CD8-positive, alpha-beta memory T cell (primary cell): ENCODE measurements around the gene HASPIN. TPM values are rescaled to one million over a fixed set of nuclear protein-coding genes. Genes with fewer than 3 reads are reported as not detected.
"Not testable (repeated sequence)": the region's sequence is repeated elsewhere in the genome, so short reads cannot be mapped to it uniquely, and the experiment has no call there.

ENCODE experiments used
- CTCF ChIA-PET: fragments of 350-600 bp; sonication (Branson Sonifier 250); formaldehyde crosslinking; loops from one replicate; lab custom pipeline; 2021; ENCODE audit warnings: antibody characterized with exemption; lab: Charles Lee
- POLR2A ChIA-PET: fragments of 350-600 bp; sonication (Branson Sonifier 250); formaldehyde crosslinking; loops from one replicate; lab custom pipeline; 2021; ENCODE audit warnings: antibody characterized with exemption; lab: Charles Lee
- DNase-seq, 5 donors: peaks; one replicate each; pipeline versions ENCODE4 v3.0.0 to v3.0.0-alpha.2; 2020 to 2022; ENCODE audit warnings: mixed read lengths in 1 of 5
- H3K27ac ChIP-seq: one replicate; pipeline ENCODE4 v1.7.0; 2013; ENCODE audit warnings: low read depth, mild to moderate bottlenecking, low read length, moderate library complexity
- H3K27me3 ChIP-seq: 2 replicates; pipeline ENCODE4 v1.7.0; 2013; ENCODE audit warnings: low read length, mild to moderate bottlenecking; ENCODE audit not compliant: insufficient read depth, poor library complexity, severe bottlenecking
- H3K36me3 ChIP-seq: 2 replicates; pipeline ENCODE4 v1.7.0; 2013; ENCODE audit warnings: mild to moderate bottlenecking, low read length, moderate library complexity; ENCODE audit not compliant: insufficient read depth
- H3K4me1 ChIP-seq: 2 replicates; pipeline ENCODE4 v1.7.0; 2013; ENCODE audit warnings: mild to moderate bottlenecking, low read length, moderate library complexity; ENCODE audit not compliant: insufficient read depth
- H3K4me3 ChIP-seq: 2 replicates; pipeline ENCODE4 v1.7.0; 2013; ENCODE audit warnings: mild to moderate bottlenecking, low read length
- H3K9me3 ChIP-seq: 2 replicates; pipeline ENCODE4 v1.7.0; 2013; ENCODE audit warnings: mild to moderate bottlenecking, low read length
- H3K27ac Mint-ChIP-seq, 8 donors: one replicate each; pipeline ENCODE4 v1.8.0; 2020 to 2021; ENCODE audit warnings: mixed read lengths in 8 of 8, mild to moderate bottlenecking in 6 of 8, inconsistent platforms in 3 of 8, moderate library complexity in 3 of 8
- H3K27me3 Mint-ChIP-seq, 2 donors: one replicate each; pipeline ENCODE4 v1.8.0; 2020 to 2021; ENCODE audit warnings: mixed read lengths in 2 of 2, mild to moderate bottlenecking in 1 of 2, moderate library complexity in 1 of 2
- H3K36me3 Mint-ChIP-seq, 3 donors: one replicate each; pipeline ENCODE4 v1.8.0; 2020 to 2021; ENCODE audit warnings: mixed read lengths in 3 of 3, inconsistent platforms in 1 of 3, mild to moderate bottlenecking in 1 of 3
- H3K4me1 Mint-ChIP-seq, 3 donors: one replicate each; pipeline ENCODE4 v1.8.0; 2020 to 2021; ENCODE audit warnings: mixed read lengths in 3 of 3, inconsistent platforms in 1 of 3, mild to moderate bottlenecking in 1 of 3
- H3K4me3 Mint-ChIP-seq, 7 donors: one replicate each; pipeline ENCODE4 v1.8.0; 2020 to 2021; ENCODE audit warnings: mixed read lengths in 7 of 7, mild to moderate bottlenecking in 6 of 7, moderate library complexity in 4 of 7, inconsistent platforms in 2 of 7
- H3K9me3 Mint-ChIP-seq, 5 donors: one replicate each; pipeline ENCODE4 v1.8.0; 2020 to 2022; ENCODE audit warnings: mixed read lengths in 5 of 5, mild to moderate bottlenecking in 3 of 5, moderate library complexity in 2 of 5, inconsistent platforms in 1 of 5
- polyA plus RNA-seq: library from polyadenylated mRNA; unstranded; fragments of 300-500 nt; fragmentation: Illumina TruSeq; gene quantifications from one replicate; pipeline ENCODE4 v1.2.3, GENCODE V29; 2021
- total RNA-seq, 2 experiments: library from RNA; stranded (reverse); gene quantifications; one replicate each; pipeline ENCODE4 v1.2.3, GENCODE V29; 2021

HASPIN gene
- total and polyA plus RNA-seq, 3 experiments from 2014 or later: 0.09 to 16.6 (median 16.0) TPM

DNA sequence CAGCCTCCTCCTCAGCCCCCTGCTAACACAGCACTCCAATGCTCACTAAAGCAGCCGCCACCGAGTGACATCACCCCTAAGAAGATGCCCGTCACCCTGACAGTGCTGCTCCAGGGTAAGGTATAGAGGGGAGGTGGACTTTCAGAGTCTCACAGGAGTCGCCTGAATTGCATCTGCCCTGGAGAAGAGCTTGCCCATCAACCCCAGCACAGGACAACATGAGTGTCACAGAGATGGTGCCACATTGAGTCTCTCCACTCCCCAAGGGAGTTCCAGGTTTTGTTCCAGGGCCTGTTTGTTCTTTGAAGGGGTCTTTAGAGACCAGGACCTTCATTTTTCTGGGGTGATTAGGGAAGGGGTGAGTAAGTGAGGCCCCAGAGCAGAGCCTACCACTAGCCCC is 25.6 kb upstream of the HASPIN start:
- Histone ChIP-seq H3K27ac (no peak overlapping the region), H3K9me3 (no peaks in the 10 kb centered on the region), H3K27me3 (no peaks in the 10 kb centered on the region), H3K4me1 (peaks cover 16% of the 10 kb centered on the region), H3K4me3 (no peak overlapping the region), H3K36me3 (no peaks in the 10 kb centered on the region)
- H3K4me1 Mint-ChIP-seq: peaks cover 18 to 35% (median 20%) of the 10 kb centered on the region in 3 donors
- POLR2A ChIA-PET: interaction anchor here (0.5 to 0.9 kb wide), 2 partner anchors 13 to 104 kb away, joined by 3 to 5 read pairs; no protein-coding TSS in a partner anchor
- peaks cover 0 to 4% (median 0%) of the 10 kb centered on the region in 5 donors for H3K9me3 Mint-ChIP-seq
- H3K27me3 Mint-ChIP-seq: no peaks in the 10 kb centered on the region
- DNase-seq: no peak
- H3K27ac Mint-ChIP-seq: peak overlapping the region in 1 of 8 donors; percentile 41
- peak overlapping the region in 1 of 7 donors; percentile 90 for H3K4me3 Mint-ChIP-seq
- peaks cover 0 to 5% (median 4%) of the 10 kb centered on the region in 3 donors for H3K36me3 Mint-ChIP-seq
- CTCF ChIA-PET: interaction anchor here (1.0 kb wide), 1 partner anchor 16 kb away, joined by 3 read pairs; no protein-coding TSS in a partner anchor

DNA sequence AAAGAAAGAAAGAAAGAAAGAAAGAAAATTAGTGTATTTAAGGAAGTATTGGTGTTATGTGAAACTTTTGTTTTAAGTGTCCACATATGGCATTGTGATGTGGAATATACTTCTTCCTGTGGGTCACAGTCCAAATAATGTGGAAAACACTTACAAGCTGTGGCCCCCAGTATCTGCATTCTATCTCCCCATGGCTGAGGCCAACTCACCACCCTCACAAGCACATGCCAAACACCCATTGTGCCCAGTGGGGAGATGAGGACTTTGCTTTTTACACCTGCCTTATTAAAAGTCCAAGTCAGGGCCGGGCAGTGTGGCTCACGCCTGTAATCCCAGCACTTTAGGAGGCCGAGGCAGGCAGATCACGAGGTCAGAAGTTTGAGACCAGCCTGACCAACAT is 23.8 kb upstream of the HASPIN start:
- DNase-seq: no peak
- H3K27ac ChIP-seq: no peak overlapping the region
- Mint-ChIP-seq H3K36me3 (peaks cover 0 to 5% (median 4%) of the 10 kb centered on the region in 3 donors), H3K27me3 (no peaks in the 10 kb centered on the region), H3K4me1 (peaks cover 4 to 20% (median 4%) of the 10 kb centered on the region in 3 donors), H3K4me3 (no peak overlapping the region), H3K9me3 (peaks cover 0 to 4% (median 0%) of the 10 kb centered on the region in 5 donors), H3K27ac (no peak overlapping the region)
- H3K9me3 ChIP-seq: no peaks in the 10 kb centered on the region
- no peaks in the 10 kb centered on the region for H3K27me3 ChIP-seq
- H3K4me1 ChIP-seq: peaks cover 8% of the 10 kb centered on the region
- ChIA-PET CTCF (no interaction called here), POLR2A (interaction anchor here (0.7 kb wide), 1 partner anchor 1294 kb away, joined by 4 read pairs; no protein-coding TSS in a partner anchor)
- no peak overlapping the region for H3K4me3 ChIP-seq
- no peaks in the 10 kb centered on the region for H3K36me3 ChIP-seq

DNA sequence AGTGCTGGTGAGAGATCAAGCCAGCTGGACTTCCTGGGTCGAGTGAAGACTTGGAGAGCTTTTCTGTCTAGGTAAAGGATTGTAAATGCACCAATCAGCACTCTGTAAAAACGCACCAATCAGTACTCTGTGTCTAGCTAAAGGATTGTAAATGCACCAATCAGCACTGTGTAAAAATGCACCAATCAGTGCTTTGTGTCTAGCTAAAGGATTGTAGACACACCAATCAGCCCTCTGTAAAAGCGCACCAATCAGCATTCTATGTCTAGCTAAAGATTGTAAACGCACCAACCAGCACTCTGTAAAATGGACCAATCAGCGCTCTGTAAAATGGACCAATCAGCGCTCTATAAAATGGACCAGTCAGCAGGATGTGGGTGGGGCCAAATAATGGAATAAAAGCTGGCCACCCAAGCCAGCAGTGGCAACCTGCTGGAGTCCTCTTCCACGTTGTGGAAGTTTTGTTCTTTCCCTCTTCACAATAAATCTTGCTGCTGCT is 21.6 kb upstream of the HASPIN start:
- CTCF ChIA-PET: interaction anchor here (1.5 kb wide), 1 partner anchor 21 kb away, joined by 3 read pairs; no protein-coding TSS in a partner anchor
- H3K27ac Mint-ChIP-seq, H3K27me3 Mint-ChIP-seq, H3K36me3 Mint-ChIP-seq, H3K4me3 ChIP-seq, DNase-seq, H3K36me3 ChIP-seq, H3K27ac ChIP-seq, H3K4me1 ChIP-seq, H3K9me3 Mint-ChIP-seq, POLR2A ChIA-PET, H3K4me1 Mint-ChIP-seq, H3K27me3 ChIP-seq, H3K9me3 ChIP-seq: not testable (repeated sequence)
- peak overlapping the region in 1 of 7 donors; percentile 39 for H3K4me3 Mint-ChIP-seq

DNA sequence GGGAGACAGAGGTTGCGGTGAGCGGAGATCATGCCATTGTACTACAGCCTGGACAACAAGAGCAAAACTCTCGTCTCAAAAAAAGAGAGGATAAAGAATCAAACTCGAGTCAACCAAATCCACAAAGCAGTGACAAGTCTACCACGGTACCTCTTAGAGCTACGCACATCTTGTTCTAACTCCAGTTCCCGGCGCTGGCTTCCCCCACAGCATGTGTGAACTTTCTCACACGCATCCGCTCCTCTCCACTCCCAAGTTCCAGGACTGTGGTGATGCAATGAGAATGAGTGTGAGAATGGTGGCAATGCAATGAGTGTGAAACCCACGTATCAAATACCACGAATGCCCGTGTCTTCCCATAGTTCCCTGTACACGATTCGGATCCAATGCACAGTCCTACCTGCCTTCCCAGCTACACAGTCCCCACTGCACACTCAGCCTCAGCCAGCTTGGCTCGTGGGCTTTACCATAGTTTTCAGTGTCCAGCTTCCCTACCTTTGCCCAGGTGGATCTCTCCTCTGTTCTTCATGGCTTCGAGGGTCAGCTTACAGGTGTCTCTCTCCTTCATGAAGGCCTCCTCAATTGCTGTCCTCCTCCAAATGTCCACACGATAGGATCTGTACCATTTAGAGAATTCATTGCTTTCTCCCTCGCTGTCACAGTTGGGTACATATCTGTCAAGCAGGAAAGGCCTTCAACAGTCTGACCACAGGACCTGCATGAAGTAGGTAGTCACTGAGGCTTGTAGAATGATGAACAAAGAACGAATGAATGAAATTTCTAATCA is 18.6 kb upstream of the HASPIN start:
- Histone ChIP-seq H3K27me3 (no peaks in the 10 kb centered on the region), H3K4me1 (no peaks in the 10 kb centered on the region), H3K9me3 (no peaks in the 10 kb centered on the region), H3K36me3 (no peaks in the 10 kb centered on the region), H3K4me3 (no peak overlapping the region), H3K27ac (no peak overlapping the region)
- ChIA-PET POLR2A (no interaction called here), CTCF (no interaction called here)
- H3K9me3 Mint-ChIP-seq: peaks cover 0 to 4% (median 0%) of the 10 kb centered on the region in 5 donors
- no peak for DNase-seq
- H3K36me3 Mint-ChIP-seq: peaks cover 0 to 4% (median 4%) of the 10 kb centered on the region in 3 donors
- peak overlapping the region in 1 of 7 donors; percentile 51 for H3K4me3 Mint-ChIP-seq
- H3K27ac Mint-ChIP-seq: peak overlapping the region in 4 of 8 donors; percentile 14 to 76 (median 27)
- H3K27me3 Mint-ChIP-seq: no peaks in the 10 kb centered on the region
- peaks cover 8 to 13% (median 12%) of the 10 kb centered on the region in 3 donors for H3K4me1 Mint-ChIP-seq

DNA sequence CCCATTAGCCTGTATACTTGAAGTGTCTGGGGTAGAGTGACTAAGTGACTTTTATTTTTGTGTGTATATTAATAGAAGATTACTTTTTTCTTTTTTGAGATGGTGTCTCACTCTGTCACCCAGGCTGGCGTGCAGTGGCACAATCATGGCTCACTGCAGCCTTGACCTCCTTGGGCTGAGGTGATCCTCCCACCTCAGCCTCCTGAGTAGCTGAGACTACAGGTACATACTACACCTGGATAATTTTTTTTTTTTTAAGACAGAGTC is 18.1 kb upstream of the HASPIN start:
- H3K27ac Mint-ChIP-seq, DNase-seq, H3K36me3 ChIP-seq, H3K4me3 ChIP-seq, H3K36me3 Mint-ChIP-seq, POLR2A ChIA-PET, H3K27me3 Mint-ChIP-seq, H3K4me1 ChIP-seq, H3K9me3 Mint-ChIP-seq, CTCF ChIA-PET, H3K9me3 ChIP-seq, H3K27ac ChIP-seq, H3K27me3 ChIP-seq, H3K4me3 Mint-ChIP-seq: not testable (repeated sequence)
- H3K4me1 Mint-ChIP-seq: peaks cover 11 to 16% (median 16%) of the 10 kb centered on the region in 3 donors

DNA sequence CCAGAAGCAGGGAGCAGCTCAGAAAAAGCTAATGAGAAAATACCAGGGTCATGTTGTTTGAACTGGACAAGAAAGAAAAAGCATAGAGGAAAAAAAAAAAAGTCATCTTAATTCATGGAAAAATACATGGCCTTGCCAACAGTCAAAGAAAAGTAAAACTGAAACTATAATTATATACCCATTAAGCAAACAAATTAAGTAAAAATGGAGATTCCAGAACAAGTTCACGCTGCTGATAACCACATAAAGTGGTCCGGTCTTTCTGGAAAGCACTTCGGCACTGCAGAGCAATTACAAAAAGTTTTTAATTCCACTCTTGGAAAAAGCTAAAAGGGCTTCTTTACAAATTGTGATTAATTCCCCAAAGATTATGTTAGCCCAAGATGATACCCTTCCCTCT is 15.3 kb upstream of the HASPIN start:
- H3K27me3 ChIP-seq: no peaks in the 10 kb centered on the region
- no peaks in the 10 kb centered on the region for H3K9me3 Mint-ChIP-seq
- no peak overlapping the region for H3K4me3 Mint-ChIP-seq
- CTCF ChIA-PET: interaction anchor here (1.0 to 1.5 kb wide), 2 partner anchors 12 to 138 kb away, joined by 3 to 4 read pairs; partner anchors contain the start of genes NCBP3 and P2RX5
- DNase-seq: no peak
- H3K4me1 ChIP-seq: peaks cover 29% of the 10 kb centered on the region
- no peaks in the 10 kb centered on the region for H3K27me3 Mint-ChIP-seq
- peaks cover 2 to 10% (median 5%) of the 10 kb centered on the region in 3 donors for H3K36me3 Mint-ChIP-seq
- H3K36me3 ChIP-seq: no peaks in the 10 kb centered on the region
- H3K27ac ChIP-seq: no peak overlapping the region
- no peak overlapping the region for H3K4me3 ChIP-seq
- H3K27ac Mint-ChIP-seq: peak overlapping the region in 2 of 8 donors; percentile 47 to 51
- H3K4me1 Mint-ChIP-seq: peaks cover 33 to 41% (median 41%) of the 10 kb centered on the region in 3 donors
- POLR2A ChIA-PET: no interaction called here
- H3K9me3 ChIP-seq: no peaks in the 10 kb centered on the region

DNA sequence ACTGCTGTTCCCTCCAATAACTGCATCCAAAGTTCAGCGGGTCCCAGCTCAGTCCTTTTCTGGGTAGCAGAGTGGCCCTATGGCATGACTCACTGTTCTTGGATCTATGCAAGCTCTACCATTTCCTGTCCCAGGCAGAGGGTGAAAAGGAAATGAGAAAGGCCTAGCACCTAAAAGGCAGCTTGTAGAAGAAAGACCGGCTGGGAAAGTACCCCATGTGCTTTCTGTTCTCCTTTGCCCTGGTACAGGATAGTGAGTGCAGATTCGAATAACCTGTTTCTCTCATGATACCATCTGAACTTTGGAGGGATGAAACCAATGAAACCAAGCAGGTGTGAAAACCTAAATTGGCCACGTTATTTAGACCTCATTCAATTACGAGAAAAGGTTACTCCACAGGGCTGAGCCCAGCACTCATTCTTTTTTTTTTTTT is 12.7 kb upstream of the HASPIN start:
- peak overlapping the region; percentile 78 to 97 (median 90) for H3K27ac Mint-ChIP-seq
- Histone ChIP-seq H3K4me3 (no peak overlapping the region), H3K27ac (no peak overlapping the region), H3K36me3 (peaks cover 10% of the 10 kb centered on the region), H3K27me3 (no peaks in the 10 kb centered on the region), H3K9me3 (no peaks in the 10 kb centered on the region), H3K4me1 (peaks cover 29% of the 10 kb centered on the region)
- H3K9me3 Mint-ChIP-seq: no peaks in the 10 kb centered on the region
- peaks cover 7 to 25% (median 12%) of the 10 kb centered on the region in 3 donors for H3K36me3 Mint-ChIP-seq
- ChIA-PET POLR2A (interaction anchor here (0.7 to 1.4 kb wide), 9 partner anchors 12 to 432 kb away, joined by 3 to 12 read pairs (median 4); partner anchors contain the start of genes EMC6, HASPIN, P2RX5 and TAX1BP3), CTCF (interaction anchor here (0.7 to 2.4 kb wide), 10 partner anchors 12 to 135 kb away, joined by 3 to 7 read pairs (median 4); partner anchors contain the start of genes HASPIN, NCBP3 and P2RX5)
- peaks cover 39 to 48% (median 44%) of the 10 kb centered on the region in 3 donors for H3K4me1 Mint-ChIP-seq
- peak overlapping the region; percentile 29 to 86 (median 68) for H3K4me3 Mint-ChIP-seq
- DNase-seq: peak; percentile 35 to 89 (median 83)
- no peaks in the 10 kb centered on the region for H3K27me3 Mint-ChIP-seq
